Transverse colon (tissue), 3 donors: ENCODE data around the gene RAPGEF1.

Experiments
- EP300 ChIP-seq: sonication (generic); formaldehyde crosslinking; IDR thresholded peaks from one replicate; pipeline ENCODE4 v1.6.1; 2017; ENCODE audit warnings: antibody characterized with exemption, low read depth
- POLR2AphosphoS5 ChIP-seq, 3 donors: sonication (generic); formaldehyde crosslinking; IDR thresholded peaks; one replicate each; pipeline ENCODE4 v1.6.1; 2016; ENCODE audit warnings: antibody characterized with exemption in 3 of 3

- TF ChIP-seq POLR2AphosphoS5 (IDR thresholded peaks at IDR 0.05) = peak; percentile 78 to 86 (median 83)
- peak; percentile 6 for TF ChIP-seq EP300
Measured at GRCh38 chr9:131635285-131635684, 104.6 kb downstream of the RAPGEF1 start.
